Lower leg skin (tissue), 3 donors: Measurements from ENCODE around the gene ALPL.

Source experiments
- CTCF ChIP-seq, 3 donors: fragments of 450-650 bp; IDR thresholded peaks; one replicate each; pipeline ENCODE4 v1.5.1; 2016; ENCODE audit warnings: antibody characterized with exemption in 3 of 3, mild to moderate bottlenecking in 3 of 3, moderate library complexity in 2 of 3
- POLR2A ChIP-seq, 2 donors: fragments of 450-650 bp; IDR thresholded peaks; one replicate each; pipeline ENCODE4 v1.6.1; 2016 to 2017; ENCODE audit warnings: antibody characterized with exemption in 2 of 2, mild to moderate bottlenecking in 1 of 2, moderate library complexity in 1 of 2

GRCh38 chr1:21508580-21509350 lies 458 bp upstream of the ALPL start:
- no peak for TF ChIP-seq CTCF (IDR thresholded peaks at IDR 0.05)
- TF ChIP-seq POLR2A (IDR thresholded peaks at IDR 0.05), result no peak
